Fibroblast of lung (primary cell): ENCODE results near the gene BCAS1.

Source experiments
- EZH2 ChIP-seq: IDR thresholded peaks from 2 replicates; pipeline ENCODE4 v1.5.1; 2012; ENCODE audit warnings: low read length, control low read depth, mild to moderate bottlenecking; ENCODE audit errors: missing control alignments
- TF ChIP-seq, protein P1 (sequence below), 2 donors: IDR thresholded peaks in 1 of 2; conservative IDR thresholded peaks in 1 of 2; 1 replicate in 1 of 2; 2 replicates in 1 of 2; pipeline ENCODE4 v1.5.1; 2011 to 2012; ENCODE audit warnings: low read length in 2 of 2, control low read depth in 1 of 2, inconsistent platforms in 1 of 2, low read depth in 1 of 2, mild to moderate bottlenecking in 1 of 2

DNA sequence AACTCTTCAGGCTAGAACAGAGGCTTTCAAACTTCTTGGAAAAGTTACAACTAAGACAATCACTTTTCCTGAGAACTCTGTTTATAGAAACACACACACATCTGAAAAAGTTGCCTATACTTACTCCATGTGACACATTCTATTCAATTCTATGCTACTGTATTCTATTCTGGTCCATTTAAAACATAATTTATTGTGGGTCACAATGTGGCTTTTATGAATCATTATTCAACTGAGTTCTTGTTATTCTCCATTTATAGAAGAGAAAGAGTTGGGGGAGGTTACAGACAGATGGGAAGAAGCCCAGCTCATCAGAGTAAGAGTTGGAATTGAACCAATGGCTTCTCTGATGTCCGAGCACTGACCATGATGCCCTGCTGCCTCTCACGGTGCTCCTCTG, 21.6 kb upstream of the BCAS1 start:
- no peak for TF ChIP-seq EZH2
- TF ChIP-seq, protein P1, sequence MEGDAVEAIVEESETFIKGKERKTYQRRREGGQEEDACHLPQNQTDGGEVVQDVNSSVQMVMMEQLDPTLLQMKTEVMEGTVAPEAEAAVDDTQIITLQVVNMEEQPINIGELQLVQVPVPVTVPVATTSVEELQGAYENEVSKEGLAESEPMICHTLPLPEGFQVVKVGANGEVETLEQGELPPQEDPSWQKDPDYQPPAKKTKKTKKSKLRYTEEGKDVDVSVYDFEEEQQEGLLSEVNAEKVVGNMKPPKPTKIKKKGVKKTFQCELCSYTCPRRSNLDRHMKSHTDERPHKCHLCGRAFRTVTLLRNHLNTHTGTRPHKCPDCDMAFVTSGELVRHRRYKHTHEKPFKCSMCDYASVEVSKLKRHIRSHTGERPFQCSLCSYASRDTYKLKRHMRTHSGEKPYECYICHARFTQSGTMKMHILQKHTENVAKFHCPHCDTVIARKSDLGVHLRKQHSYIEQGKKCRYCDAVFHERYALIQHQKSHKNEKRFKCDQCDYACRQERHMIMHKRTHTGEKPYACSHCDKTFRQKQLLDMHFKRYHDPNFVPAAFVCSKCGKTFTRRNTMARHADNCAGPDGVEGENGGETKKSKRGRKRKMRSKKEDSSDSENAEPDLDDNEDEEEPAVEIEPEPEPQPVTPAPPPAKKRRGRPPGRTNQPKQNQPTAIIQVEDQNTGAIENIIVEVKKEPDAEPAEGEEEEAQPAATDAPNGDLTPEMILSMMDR (conservative IDR thresholded peaks at IDR 0.05 in 1 of 2, IDR thresholded peaks at IDR 0.05 in 1 of 2; ENCODE audit: low read depth in 1 of 2, low read length in 2 of 2) = no peak
